Muscle of arm (tissue), 12 donors: Measurements from ENCODE around the gene NFATC2. TPM values are rescaled to one million over a fixed set of nuclear protein-coding genes. Genes with fewer than 3 reads are reported as not detected.

Experiments
- DNase-seq: peaks from one replicate; pipeline ENCODE4 v3.0.0-alpha.2; 2013
- polyA plus RNA-seq, 12 donors: library from polyadenylated mRNA; unstranded; fragments of 120-200 nt; gene quantifications; one replicate each; pipeline ENCODE4 v1.2.1, GENCODE V29; 2013; ENCODE audit not compliant: insufficient read length in 12 of 12

The NFATC2 gene
- polyA plus RNA-seq, 12 donors: 4.4 to 12.9 (median 5.9) TPM; not detected in 1

GRCh38 chr20:51516855-51517254 lies 25.7 kb downstream of the NFATC2 start:
- DNase-seq: no peak

GRCh38 chr20:51514836-51515235 lies 27.7 kb downstream of the NFATC2 start:
- DNase-seq: no peak

- DNase-seq: no peak
Observed at GRCh38 chr20:51514249-51514648, 28.3 kb downstream of the NFATC2 start.

GRCh38 chr20:51513545-51513944 lies 29.0 kb downstream of the NFATC2 start:
- no peak for DNase-seq

- DNase-seq: no peak
Observed at GRCh38 chr20:51512645-51513044, 29.9 kb downstream of the NFATC2 start.

GRCh38 chr20:51511861-51512619 lies 30.5 kb downstream of the NFATC2 start:
- DNase-seq: no peak

- DNase-seq: no peak
Observed at GRCh38 chr20:51510936-51511605, 31.4 kb downstream of the NFATC2 start.

GRCh38 chr20:51510169-51510568 lies 32.4 kb downstream of the NFATC2 start:
- no peak for DNase-seq

GRCh38 chr20:51509208-51509607 lies 33.3 kb downstream of the NFATC2 start:
- DNase-seq: no peak

GRCh38 chr20:51508780-51509179 lies 33.7 kb downstream of the NFATC2 start:
- no peak for DNase-seq

- no peak for DNase-seq
Observed at GRCh38 chr20:51508158-51508557, 34.4 kb downstream of the NFATC2 start.

GRCh38 chr20:51507216-51508036 lies 35.1 kb downstream of the NFATC2 start:
- no peak for DNase-seq

- DNase-seq: no peak
Observed at GRCh38 chr20:51506527-51507215, 35.8 kb downstream of the NFATC2 start.

GRCh38 chr20:51505566-51505965 lies 37.0 kb downstream of the NFATC2 start:
- no peak for DNase-seq

GRCh38 chr20:51503376-51503775 lies 39.1 kb downstream of the NFATC2 start:
- no peak for DNase-seq

- no peak for DNase-seq
Observed at GRCh38 chr20:51500936-51501335, 41.6 kb downstream of the NFATC2 start.

GRCh38 chr20:51500311-51500710 lies 42.2 kb downstream of the NFATC2 start:
- DNase-seq: no peak

GRCh38 chr20:51498765-51499540 lies 43.6 kb downstream of the NFATC2 start:
- DNase-seq: no peak

- no peak for DNase-seq
Observed at GRCh38 chr20:51497542-51498467, 44.7 kb downstream of the NFATC2 start.

- DNase-seq: no peak
Observed at GRCh38 chr20:51496964-51497363, 45.6 kb downstream of the NFATC2 start.
